NCI-H526 (cell line): Measurements from ENCODE around the gene C6orf47.

Experiments used
- DNase-seq, 2 experiments: peaks; one replicate each; lab custom pipeline; 2025; lab: John Stamatoyannopoulos, UW

Gene C6orf47

DNA sequence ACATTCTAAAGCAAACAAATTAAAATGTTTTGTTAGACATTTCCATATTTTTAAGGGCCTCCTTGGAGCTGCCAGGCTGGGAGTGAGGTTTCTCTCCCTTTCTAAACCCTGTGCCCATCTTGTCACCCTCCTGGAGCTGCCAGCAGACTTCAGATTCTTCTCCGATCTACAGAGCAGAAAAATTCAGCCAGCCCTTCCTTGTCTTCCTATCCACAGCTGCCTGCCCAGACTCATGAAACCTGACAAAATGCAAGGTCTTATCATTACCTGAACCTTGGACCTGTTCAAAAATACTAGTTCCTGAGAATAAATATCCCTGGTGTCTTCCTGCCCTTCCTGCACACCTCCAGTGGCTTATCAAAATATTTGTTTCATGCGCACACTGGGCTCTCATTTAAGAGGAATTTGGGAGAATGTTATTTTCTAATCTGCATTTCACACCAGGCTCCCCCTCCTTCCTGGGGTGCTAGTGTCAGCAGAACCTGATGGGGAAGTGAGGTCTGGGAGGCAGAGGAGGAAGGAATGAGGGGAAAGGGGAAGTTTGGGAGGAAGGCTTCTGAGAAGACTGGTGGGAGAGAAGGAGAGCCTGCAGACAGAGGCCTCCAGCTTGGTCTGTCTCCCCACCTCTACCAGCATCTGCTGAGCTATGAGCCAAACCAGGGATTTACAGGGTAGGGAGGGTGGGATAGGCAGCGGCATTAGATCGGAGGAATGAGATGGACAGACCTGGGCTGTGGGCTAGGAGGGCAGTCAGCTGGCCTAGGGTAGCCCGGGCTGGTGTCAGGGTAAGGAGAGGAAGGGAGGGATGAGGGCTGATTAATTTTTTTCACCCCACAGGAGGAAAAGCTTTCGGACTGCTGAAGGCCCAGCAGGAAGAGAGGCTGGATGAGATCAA lies 45.6 kb downstream of the C6orf47 start, which contains the start of gene AIF1:
AIF1 (plus strand) TSS at position 551 of the 895 bp plus-strand sequence; CDS start at position 647, 96 bp downstream.
- DNase-seq, result no peak

DNA sequence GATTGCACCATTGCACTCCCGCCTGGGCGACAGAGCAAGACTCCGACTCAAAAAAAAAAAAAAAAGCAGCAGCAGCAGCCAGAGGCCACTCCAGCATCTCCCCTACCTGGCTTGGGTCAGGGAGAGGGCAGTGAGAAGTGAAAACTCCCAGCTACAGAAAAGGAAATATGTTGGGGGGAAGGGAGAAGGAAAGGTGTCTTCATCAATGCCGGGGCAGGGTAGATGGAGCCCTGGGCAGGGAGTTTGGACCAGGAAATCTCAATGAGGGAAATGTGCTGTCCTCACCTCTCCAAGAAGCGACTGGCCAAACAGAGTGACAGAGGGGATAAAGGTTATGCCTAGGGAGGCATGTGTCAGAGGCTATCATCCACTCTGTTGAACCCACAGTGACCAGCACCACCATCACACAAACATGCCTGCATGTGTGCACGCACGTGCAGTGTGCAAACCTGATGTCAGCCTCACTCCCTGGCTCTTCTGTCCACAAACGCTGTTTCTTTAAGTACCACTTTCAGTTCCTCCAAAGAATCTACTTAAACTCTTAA lies 46.4 kb downstream of the C6orf47 start:
- DNase-seq, result no peak

DNA sequence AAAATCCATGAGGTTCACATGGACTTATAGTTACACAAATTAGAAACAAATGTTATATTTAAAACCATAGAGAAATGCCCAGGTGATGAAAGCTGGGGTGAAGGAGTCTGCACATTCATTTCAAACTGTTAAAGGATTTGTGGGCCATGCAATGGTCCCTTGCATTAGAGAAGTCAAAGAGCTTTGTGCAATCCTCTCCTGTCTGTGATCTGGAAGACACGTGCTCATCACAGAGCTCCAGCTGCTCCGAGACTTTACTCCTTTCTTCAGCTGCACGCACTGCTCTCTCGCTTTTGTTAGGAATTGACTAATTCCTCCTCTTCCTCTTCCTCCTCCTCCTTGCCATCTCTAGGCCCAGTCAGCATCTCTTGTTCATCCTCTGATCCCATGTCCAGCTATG lies 49.6 kb downstream of the C6orf47 start:
- no peak for DNase-seq

DNA sequence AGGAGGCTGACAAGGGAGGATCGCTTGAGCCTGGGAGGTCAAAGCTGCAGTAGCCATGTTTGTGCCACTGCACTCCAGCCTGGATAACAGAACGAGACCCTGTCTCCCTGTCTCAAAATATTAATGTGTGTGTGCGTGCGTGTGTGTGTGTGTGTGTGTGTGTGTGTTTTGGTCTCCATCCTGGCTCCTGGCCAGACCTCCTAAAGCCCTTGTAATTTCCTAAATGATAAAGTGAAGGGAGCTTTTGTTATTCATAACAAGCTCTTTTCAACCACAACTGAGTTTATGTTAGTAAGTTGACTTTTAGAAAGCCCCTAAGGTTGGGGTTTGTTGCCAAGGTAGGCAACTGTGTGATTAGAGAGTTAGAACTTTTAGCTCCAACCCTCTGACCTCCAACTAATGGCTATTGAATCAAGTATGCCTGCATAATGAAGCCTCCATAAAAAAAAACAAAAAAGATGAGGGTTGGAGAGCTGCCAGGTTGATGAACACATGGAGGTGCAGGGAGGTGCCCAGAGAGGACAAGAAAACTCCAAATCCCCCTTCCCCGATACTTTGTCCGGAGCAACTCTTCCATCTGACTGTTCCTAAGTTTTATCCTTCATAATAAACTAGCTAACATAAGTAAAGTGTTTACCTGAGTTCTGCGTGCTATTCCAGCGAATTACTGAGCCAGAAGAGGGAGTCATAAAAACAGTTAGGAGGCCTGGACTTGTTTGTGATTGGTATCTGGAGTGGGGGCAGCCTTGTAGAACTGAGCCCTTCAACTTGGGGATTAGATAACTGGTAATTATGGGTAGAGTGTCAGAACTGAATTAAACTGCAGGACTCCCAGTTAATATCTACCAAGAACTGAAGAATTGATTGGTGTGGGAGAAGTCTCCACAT lies 50.8 kb downstream of the C6orf47 start:
- no peak for DNase-seq
